SK-N-SH (cell line): ENCODE measurements around the gene PPP1R36. TPM values are rescaled to one million over a fixed set of nuclear protein-coding genes. Genes with fewer than 3 reads are reported as not detected.

Experiments
- CTCF ChIA-PET: fragments of 300-600, 350-600 bp; formaldehyde crosslinking; extraction: SDS; loops from one replicate; lab custom pipeline; 2021; lab: Yijun Ruan, JAX
- POLR2A ChIA-PET: fragments of 350-600 bp; sonication (Branson Sonifier 250); formaldehyde crosslinking; extraction: SDS; loops from one replicate; lab custom pipeline; 2020; ENCODE audit warnings: antibody characterized with exemption, inconsistent platforms; lab: Yijun Ruan, JAX
- DNase-seq: peaks from one replicate; pipeline ENCODE4 v3.0.0; 2012
- H2AFZ ChIP-seq: fragments of 200-600 bp; sonication (generic); 2 replicates; pipeline ENCODE4 v1.8.1; 2016; ENCODE audit warnings: antibody characterized with exemption, mild to moderate bottlenecking, low read depth
- H3F3A ChIP-seq: fragments of 200-600 bp; sonication (generic); replicated peaks from 2 replicates; pipeline ENCODE3; 2016; ENCODE audit warnings: antibody characterized with exemption, mild to moderate bottlenecking; ENCODE audit not compliant: insufficient read depth
- H3K27ac ChIP-seq, 2 experiments: fragments of 200-500 bp in 1 of 2; fragments of 200-600 bp in 1 of 2; sonication (Bioruptor generic) in 1 of 2; sonication (generic), shearing (Covaris generic) in 1 of 2; 2 replicates each; pipeline versions ENCODE4 v1.5.1 to v1.6.1; 2014 to 2016; ENCODE audit warnings: low read depth in 2 of 2, inconsistent platforms in 1 of 2, low read length in 1 of 2, mild to moderate bottlenecking in 1 of 2, mixed read lengths in 1 of 2
- H3K27me3 ChIP-seq: fragments of 200-600 bp; sonication (generic), shearing (Covaris generic); 2 replicates; pipeline ENCODE4 v1.6.1; 2016; ENCODE audit warnings: mixed run types; ENCODE audit not compliant: insufficient read depth
- H3K36me3 ChIP-seq, 2 experiments: fragments of 200-500 bp in 1 of 2; fragments of 200-600 bp in 1 of 2; sonication (Bioruptor generic) in 1 of 2; sonication (generic) in 1 of 2; replicated peaks in 1 of 2; 2 replicates each; pipeline versions ENCODE3 to v1.5.1; 2014 to 2016; ENCODE audit warnings: low read length in 1 of 2, mild to moderate bottlenecking in 1 of 2; ENCODE audit not compliant: insufficient read depth in 2 of 2, control insufficient read depth in 1 of 2
- H3K4me1 ChIP-seq, 2 experiments: fragments of 200-500 bp in 1 of 2; fragments of 200-600 bp in 1 of 2; sonication (Bioruptor generic) in 1 of 2; sonication (generic), shearing (Covaris generic) in 1 of 2; 2 replicates each; pipeline versions ENCODE4 v1.5.1 to v1.6.1; 2014 to 2016; ENCODE audit warnings: low read depth in 1 of 2, low read length in 1 of 2, mixed run types in 1 of 2; ENCODE audit not compliant: insufficient read depth in 2 of 2, control insufficient read depth in 1 of 2
- H3K4me2 ChIP-seq: fragments of 200-600 bp; sonication (generic), shearing (Covaris generic); 2 replicates; pipeline ENCODE4 v1.6.1; 2017; ENCODE audit warnings: mixed run types
- H3K4me3 ChIP-seq, 2 experiments: fragments of 200-500 bp in 1 of 2; fragments of 200-600 bp in 1 of 2; sonication (Bioruptor generic) in 1 of 2; sonication (generic), shearing (Covaris generic) in 1 of 2; 2 replicates each; pipeline versions ENCODE4 v1.5.1 to v1.8.1; 2014 to 2016; ENCODE audit warnings: low read depth in 2 of 2, inconsistent platforms in 1 of 2, low read length in 1 of 2, mild to moderate bottlenecking in 1 of 2, mixed read lengths in 1 of 2, moderate library complexity in 1 of 2
- H3K79me2 ChIP-seq: fragments of 200-600 bp; sonication (generic); 2 replicates; pipeline ENCODE4 v1.8.1; 2017; ENCODE audit warnings: mild to moderate bottlenecking; ENCODE audit not compliant: insufficient read depth
- H3K9ac ChIP-seq: fragments of 200-600 bp; sonication (generic); 2 replicates; pipeline ENCODE4 v1.6.1; 2017; ENCODE audit warnings: mixed run types
- H3K9me2 ChIP-seq: fragments of 200-600 bp; sonication (generic); 2 replicates; pipeline ENCODE4 v1.6.1; 2017; ENCODE audit warnings: mixed run types
- H3K9me3 ChIP-seq: fragments of 200-600 bp; sonication (generic); 2 replicates; pipeline ENCODE4 v1.6.1; 2017; ENCODE audit warnings: mixed run types, mild to moderate bottlenecking, moderate library complexity
- H4K20me1 ChIP-seq: fragments of 200-600 bp; sonication (generic); 2 replicates; pipeline ENCODE4 v1.6.1; 2017; ENCODE audit warnings: mild to moderate bottlenecking, mixed run types; ENCODE audit not compliant: insufficient read depth
- ELF1 ChIP-seq: IDR thresholded peaks from 2 replicates; pipeline ENCODE4 v1.4.0; 2012
- GATA2 ChIP-seq: sonication (generic); formaldehyde crosslinking; IDR thresholded peaks from 2 replicates; pipeline ENCODE4 v1.5.0; 2020; ENCODE audit warnings: mild to moderate bottlenecking, missing genetic modification reagents
- JUND ChIP-seq: IDR thresholded peaks from 2 replicates; pipeline ENCODE4 v1.4.0; 2012
- MEF2A ChIP-seq: IDR thresholded peaks from 2 replicates; pipeline ENCODE4 v1.4.0; 2012; ENCODE audit warnings: low read depth, borderline replicate concordance
- NFIC ChIP-seq: IDR thresholded peaks from 2 replicates; pipeline ENCODE4 v1.4.0; 2012; ENCODE audit warnings: borderline replicate concordance
- POLR2AphosphoS5 ChIP-seq: IDR thresholded peaks from 2 replicates; pipeline ENCODE4 v1.6.1; 2012; ENCODE audit warnings: low read depth, low read length
- RCOR1 ChIP-seq: fragments of 150-350 bp; IDR thresholded peaks from 2 replicates; pipeline ENCODE4 v1.6.1; 2017; ENCODE audit warnings: antibody characterized with exemption, low read length
- RFX5 ChIP-seq: IDR thresholded peaks from 2 replicates; pipeline ENCODE4 v1.6.1; 2012; ENCODE audit warnings: mild to moderate bottlenecking, improper control_type of control experiment, low read length
- SIN3A ChIP-seq: IDR thresholded peaks from 2 replicates; pipeline ENCODE4 v1.6.1; 2012; ENCODE audit warnings: low read depth, mild to moderate bottlenecking, low read length, moderate library complexity, borderline replicate concordance
- TAF1 ChIP-seq: IDR thresholded peaks from 2 replicates; pipeline ENCODE4 v1.6.1; 2012; ENCODE audit warnings: low read depth, mild to moderate bottlenecking, low read length, moderate library complexity, borderline replicate concordance
- TCF12 ChIP-seq: IDR thresholded peaks from 2 replicates; pipeline ENCODE4 v1.4.0; 2012
- WGBS: methylation state at CpG from one replicate; pipeline ENCODE4 v1.1.6; 2017; ENCODE audit warnings: low lambda C conversion rate; 5-methylcytosine and 5-hydroxymethylcytosine counted together
- polyA plus RNA-seq, 3 experiments: library from polyadenylated mRNA; depleted of rRNA; stranded (reverse); fragments of >200 nt; gene quantifications; 2 replicates each; pipeline ENCODE4 v1.2.3, GENCODE V29; 2012
- TF ChIP-seq, protein P1 (sequence below): IDR thresholded peaks from 2 replicates; pipeline ENCODE4 v1.4.0; 2012; ENCODE audit warnings: low read depth
- TF ChIP-seq, protein P2 (sequence below): fragments of 200-600 bp; sonication (generic); IDR thresholded peaks from 2 replicates; pipeline ENCODE4 v1.6.1; 2017; ENCODE audit warnings: antibody characterized with exemption, mild to moderate bottlenecking, moderate library complexity
- TF ChIP-seq, protein P3 (sequence below): fragments of 150-350 bp; IDR thresholded peaks from 2 replicates; pipeline ENCODE4 v1.6.1; 2017; ENCODE audit warnings: antibody characterized with exemption, low read length, low read depth, borderline replicate concordance

Gene PPP1R36
- polyA plus RNA-seq, 1 of the 3 experiments (the other 2 are of a cell fraction) = 0.08 TPM

DNA sequence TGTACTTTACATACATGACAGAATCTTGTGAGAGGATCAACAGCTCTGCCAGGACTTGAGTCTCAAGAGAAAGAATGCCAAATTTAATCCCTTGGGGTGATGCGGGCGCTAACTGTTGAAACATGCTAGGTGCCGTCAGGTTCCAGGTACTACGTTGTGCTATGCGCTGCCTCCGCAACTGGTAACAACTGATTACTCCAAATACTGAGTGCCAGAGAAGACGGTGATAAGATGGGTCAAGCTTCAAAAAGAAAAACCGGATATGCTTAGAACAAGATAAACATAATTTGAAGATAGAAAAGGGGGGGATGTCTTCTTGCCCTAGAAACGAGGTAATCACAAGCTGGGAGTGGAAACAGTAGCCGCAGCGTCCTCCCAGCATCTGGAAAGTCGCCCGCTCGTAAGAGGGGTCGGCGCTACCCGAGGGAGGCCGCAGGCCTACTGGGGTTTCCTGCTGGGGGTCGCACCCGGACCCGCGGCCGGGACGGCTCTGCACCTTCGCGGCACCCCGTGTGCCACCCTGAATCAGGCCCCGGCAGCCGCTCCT is 46.8 kb upstream of the PPP1R36 start:
- peak overlapping the region; percentile 97 for H3K9ac ChIP-seq
- H3K9me3 ChIP-seq = no peaks in the 10 kb centered on the region
- WGBS = 3% methylated on average over 18 of the region's 29 CpGs
- ChIA-PET CTCF (interaction anchor here (0.7 to 5.6 kb wide), 6 partner anchors 8 to 334 kb away, joined by 3 to 20 read pairs (median 8); no protein-coding TSS in a partner anchor), POLR2A (interaction anchor here (0.6 to 1.7 kb wide), 4 partner anchors 16 to 601 kb away, joined by 3 to 6 read pairs (median 4); partner anchors contain the start of gene AKAP5)
- H3K27ac ChIP-seq = peak overlapping the region; percentile 95 to 99
- peak overlapping the region; percentile 87 for H2AFZ ChIP-seq
- no peaks in the 10 kb centered on the region for H3K27me3 ChIP-seq
- peak overlapping the region; percentile 98 for H3K4me2 ChIP-seq
- TF ChIP-seq RFX5 (no peak), SIN3A (no peak), MEF2A (no peak), GATA2 (CRISPR knock-in tag) (no peak), JUND (no peak), TAF1 (no peak), NFIC (no peak), POLR2AphosphoS5 (no peak), RCOR1 (no peak), TCF12 (no peak), ELF1 (no peak)
- TF ChIP-seq, protein P1, sequence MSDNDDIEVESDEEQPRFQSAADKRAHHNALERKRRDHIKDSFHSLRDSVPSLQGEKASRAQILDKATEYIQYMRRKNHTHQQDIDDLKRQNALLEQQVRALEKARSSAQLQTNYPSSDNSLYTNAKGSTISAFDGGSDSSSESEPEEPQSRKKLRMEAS = no peak
- TF ChIP-seq, protein P2, sequence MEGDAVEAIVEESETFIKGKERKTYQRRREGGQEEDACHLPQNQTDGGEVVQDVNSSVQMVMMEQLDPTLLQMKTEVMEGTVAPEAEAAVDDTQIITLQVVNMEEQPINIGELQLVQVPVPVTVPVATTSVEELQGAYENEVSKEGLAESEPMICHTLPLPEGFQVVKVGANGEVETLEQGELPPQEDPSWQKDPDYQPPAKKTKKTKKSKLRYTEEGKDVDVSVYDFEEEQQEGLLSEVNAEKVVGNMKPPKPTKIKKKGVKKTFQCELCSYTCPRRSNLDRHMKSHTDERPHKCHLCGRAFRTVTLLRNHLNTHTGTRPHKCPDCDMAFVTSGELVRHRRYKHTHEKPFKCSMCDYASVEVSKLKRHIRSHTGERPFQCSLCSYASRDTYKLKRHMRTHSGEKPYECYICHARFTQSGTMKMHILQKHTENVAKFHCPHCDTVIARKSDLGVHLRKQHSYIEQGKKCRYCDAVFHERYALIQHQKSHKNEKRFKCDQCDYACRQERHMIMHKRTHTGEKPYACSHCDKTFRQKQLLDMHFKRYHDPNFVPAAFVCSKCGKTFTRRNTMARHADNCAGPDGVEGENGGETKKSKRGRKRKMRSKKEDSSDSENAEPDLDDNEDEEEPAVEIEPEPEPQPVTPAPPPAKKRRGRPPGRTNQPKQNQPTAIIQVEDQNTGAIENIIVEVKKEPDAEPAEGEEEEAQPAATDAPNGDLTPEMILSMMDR = no peak
- TF ChIP-seq, protein P3, sequence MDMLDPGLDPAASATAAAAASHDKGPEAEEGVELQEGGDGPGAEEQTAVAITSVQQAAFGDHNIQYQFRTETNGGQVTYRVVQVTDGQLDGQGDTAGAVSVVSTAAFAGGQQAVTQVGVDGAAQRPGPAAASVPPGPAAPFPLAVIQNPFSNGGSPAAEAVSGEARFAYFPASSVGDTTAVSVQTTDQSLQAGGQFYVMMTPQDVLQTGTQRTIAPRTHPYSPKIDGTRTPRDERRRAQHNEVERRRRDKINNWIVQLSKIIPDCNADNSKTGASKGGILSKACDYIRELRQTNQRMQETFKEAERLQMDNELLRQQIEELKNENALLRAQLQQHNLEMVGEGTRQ = no peak
- H3K4me3 ChIP-seq = peak overlapping the region; percentile 92
- H3K4me1 ChIP-seq = peaks cover 34 to 37% of the 10 kb centered on the region in 2 experiments
- peaks cover 28% of the 10 kb centered on the region for H4K20me1 ChIP-seq
- H3F3A ChIP-seq = peaks cover 26% of the 10 kb centered on the region
- H3K36me3 ChIP-seq = peaks cover 0 to 6% of the 10 kb centered on the region in 2 experiments
- H3K79me2 ChIP-seq = peaks cover 84% of the 10 kb centered on the region
- H3K9me2 ChIP-seq = no peaks in the 10 kb centered on the region
- no peak for DNase-seq
